ENCODE measurements around the gene BOLL. TPM values are rescaled to one million over a fixed set of nuclear protein-coding genes. Genes with fewer than 3 reads are reported as not detected.

Gene BOLL
- total RNA-seq, 6 experiments from 2014 or later: not detected

DNA sequence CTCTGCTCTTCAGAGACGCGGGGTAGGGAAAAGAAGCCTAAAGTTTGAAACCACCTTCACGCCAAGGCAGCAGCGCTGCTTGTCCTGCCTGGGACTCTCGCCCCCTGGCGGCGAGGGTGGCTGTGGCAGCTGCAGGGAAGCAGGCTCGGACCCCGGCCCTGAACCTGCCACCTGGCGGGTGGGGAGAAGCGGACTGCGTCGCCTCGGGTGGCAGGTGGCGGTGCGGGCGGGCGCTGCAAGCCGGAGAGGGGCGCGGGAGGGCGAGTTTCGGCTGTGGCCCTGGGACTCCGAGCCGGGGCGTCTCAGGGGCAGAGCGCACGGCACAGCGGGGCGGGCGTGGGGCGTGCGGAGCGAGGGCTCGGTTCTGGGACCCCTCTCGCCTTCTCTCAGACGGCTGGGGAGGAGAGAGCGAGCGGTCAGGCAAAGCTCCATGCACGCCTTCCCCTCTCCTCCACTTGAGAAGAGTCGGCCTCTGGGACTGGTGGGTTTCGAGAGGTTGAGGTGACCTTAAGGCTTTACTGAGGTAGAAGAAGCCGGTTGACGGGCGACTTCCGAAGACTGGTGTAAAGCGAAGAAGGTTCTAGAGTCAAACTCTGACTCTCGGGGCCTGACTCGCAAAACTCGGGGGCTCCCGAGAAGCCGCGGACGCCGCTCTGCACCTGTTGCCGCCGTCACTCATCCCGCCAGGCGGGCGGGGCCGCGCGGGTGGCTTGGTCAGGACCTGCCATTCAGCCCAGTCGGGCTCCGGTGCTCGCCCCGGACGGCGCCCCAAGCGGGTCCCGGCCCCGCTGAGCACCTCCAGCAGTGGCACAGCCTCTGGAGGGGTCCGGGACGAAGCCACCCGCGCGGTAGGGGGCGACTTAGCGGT is 1.1 kb upstream of the BOLL start:
- WGBS (ENCODE audit: insufficient coverage, low coverage, low lambda C conversion rate, missing lambda C conversion rate): 12% methylated on average over 19 of the region's 79 CpGs
- peak in 1 of 3 donors; percentile 58 for DNase-seq
- intact Hi-C loops (cut with DNase I): loop anchor here in 1 of 2 donors (10.0 kb wide), 1 partner anchor 241 kb away; no protein-coding TSS in a partner anchor

DNA sequence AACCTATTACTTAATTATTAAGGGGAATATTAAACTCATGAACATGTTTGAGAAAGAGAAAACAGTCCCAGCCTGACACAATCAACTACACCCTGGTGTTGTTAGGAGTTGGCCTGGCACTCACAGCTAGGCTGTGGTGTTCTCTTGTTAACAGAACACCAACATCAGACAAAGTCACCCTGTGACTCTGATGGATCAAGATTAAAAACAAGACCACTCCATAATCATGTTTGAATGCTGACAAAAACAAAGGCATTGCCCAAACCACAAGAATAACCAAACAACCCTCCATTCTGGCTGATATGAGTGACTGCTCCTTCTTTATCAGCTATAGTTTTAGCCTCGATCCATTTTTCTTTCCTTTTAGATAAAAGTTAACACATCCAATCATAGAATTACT is 3.0 kb downstream of the BOLL start:
- ATAC-seq: no peak
- TF ChIP-seq POLR2A (IDR thresholded peaks at IDR 0.05): no peak
- TF ChIP-seq, protein P1, sequence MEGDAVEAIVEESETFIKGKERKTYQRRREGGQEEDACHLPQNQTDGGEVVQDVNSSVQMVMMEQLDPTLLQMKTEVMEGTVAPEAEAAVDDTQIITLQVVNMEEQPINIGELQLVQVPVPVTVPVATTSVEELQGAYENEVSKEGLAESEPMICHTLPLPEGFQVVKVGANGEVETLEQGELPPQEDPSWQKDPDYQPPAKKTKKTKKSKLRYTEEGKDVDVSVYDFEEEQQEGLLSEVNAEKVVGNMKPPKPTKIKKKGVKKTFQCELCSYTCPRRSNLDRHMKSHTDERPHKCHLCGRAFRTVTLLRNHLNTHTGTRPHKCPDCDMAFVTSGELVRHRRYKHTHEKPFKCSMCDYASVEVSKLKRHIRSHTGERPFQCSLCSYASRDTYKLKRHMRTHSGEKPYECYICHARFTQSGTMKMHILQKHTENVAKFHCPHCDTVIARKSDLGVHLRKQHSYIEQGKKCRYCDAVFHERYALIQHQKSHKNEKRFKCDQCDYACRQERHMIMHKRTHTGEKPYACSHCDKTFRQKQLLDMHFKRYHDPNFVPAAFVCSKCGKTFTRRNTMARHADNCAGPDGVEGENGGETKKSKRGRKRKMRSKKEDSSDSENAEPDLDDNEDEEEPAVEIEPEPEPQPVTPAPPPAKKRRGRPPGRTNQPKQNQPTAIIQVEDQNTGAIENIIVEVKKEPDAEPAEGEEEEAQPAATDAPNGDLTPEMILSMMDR (IDR thresholded peaks at IDR 0.05): no peak
- WGBS (ENCODE audit: insufficient coverage, low coverage, low lambda C conversion rate, missing lambda C conversion rate): 33% methylated on average over 1 of the region's 1 CpG

More for the DNA sequence above, 1.1 kb upstream of the BOLL start:
- Histone ChIP-seq H3K4me1 (peaks cover 0 to 7% (median 0%) of the 10 kb centered on the region in 4 donors), H3K36me3 (no peaks in the 10 kb centered on the region), H3K9me3 (no peaks in the 10 kb centered on the region), H3K27ac (no peak overlapping the region), H3K4me3 (peak overlapping the region in 2 of 3 donors; percentile 16 to 35), H3K27me3 (peaks cover 0 to 17% of the 10 kb centered on the region in 2 donors)
- TF ChIP-seq POLR2A (IDR thresholded peaks at IDR 0.05): no peak
- TF ChIP-seq, protein P1 (IDR thresholded peaks at IDR 0.05): peak in 3 of 4 donors; percentile 17 to 45 (median 32)
- peak in 3 of 4 donors; percentile 41 to 46 (median 44) for ATAC-seq

DNA sequence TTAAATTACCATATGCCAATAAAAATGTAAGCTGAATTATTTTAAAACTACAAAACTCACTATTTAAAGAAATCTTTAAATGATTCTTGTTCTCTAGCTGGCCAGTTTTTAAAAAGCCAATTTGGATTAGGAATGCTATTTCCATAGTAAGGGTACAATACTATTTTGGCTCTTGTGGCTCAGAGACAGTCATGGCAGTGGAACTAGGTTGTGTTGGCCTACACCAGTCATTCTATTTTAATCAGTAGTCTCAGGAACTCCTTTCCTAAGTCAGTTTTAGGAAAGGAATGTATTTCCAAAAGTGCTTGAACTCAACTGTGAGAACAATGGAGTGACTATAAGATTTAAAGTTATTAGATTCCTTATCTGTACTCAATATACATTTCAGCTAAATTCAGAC is 5.9 kb downstream of the BOLL start:
- no peak for ATAC-seq
- no peaks in the 10 kb centered on the region for H3K27me3 ChIP-seq
- no peak for TF ChIP-seq POLR2A (IDR thresholded peaks at IDR 0.05)
- TF ChIP-seq, protein P1 (IDR thresholded peaks at IDR 0.05): no peak
- no peak for DNase-seq
- no peaks in the 10 kb centered on the region for H3K9me3 ChIP-seq
- H3K27ac ChIP-seq: no peak overlapping the region
- no peaks in the 10 kb centered on the region for H3K4me1 ChIP-seq
- intact Hi-C loops (cut with DNase I): no loop called here
- no peaks in the 10 kb centered on the region for H3K36me3 ChIP-seq
- no peak overlapping the region for H3K4me3 ChIP-seq

More for the DNA sequence above, 3.0 kb downstream of the BOLL start:
- no peak overlapping the region for H3K4me3 ChIP-seq
- peaks cover 0 to 10% of the 10 kb centered on the region in 2 donors for H3K27me3 ChIP-seq
- no peaks in the 10 kb centered on the region for H3K9me3 ChIP-seq
- no peak overlapping the region for H3K27ac ChIP-seq
- peaks cover 0 to 7% (median 0%) of the 10 kb centered on the region in 4 donors for H3K4me1 ChIP-seq
- H3K36me3 ChIP-seq: no peaks in the 10 kb centered on the region
- intact Hi-C loops (cut with DNase I): loop anchor here in 1 of 2 donors (10.0 kb wide), 1 partner anchor 237 kb away; no protein-coding TSS in a partner anchor
- DNase-seq: no peak

DNA sequence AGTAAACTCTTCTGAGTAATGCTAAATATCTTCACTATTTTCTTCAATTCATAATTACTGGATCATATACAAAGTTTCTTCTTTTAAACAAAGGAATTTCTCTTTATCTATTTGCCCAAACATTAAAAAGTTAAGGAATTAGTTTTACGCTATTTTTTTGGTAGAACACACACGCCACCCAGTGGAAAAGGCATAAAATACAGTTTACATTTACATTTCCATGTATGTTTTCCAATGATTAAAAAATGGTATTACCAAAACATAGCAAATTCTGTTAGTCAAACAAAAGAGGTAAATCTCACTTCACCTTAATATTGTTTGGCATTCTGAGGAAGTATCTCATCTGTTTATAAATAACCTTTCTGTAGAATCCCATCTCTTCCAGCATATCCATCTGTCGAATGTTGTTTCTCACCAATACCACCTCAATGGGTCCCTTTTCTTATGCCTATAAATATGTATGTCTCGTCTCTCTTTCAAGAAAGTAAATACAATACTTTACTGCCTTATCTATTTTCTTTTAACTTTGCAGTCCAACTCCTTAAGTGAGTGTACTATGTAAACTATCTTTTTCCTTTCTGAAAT is 7.2 kb downstream of the BOLL start:
- ATAC-seq: peak in 3 of 4 donors; percentile 57 to 66 (median 60)
- H3K4me3 ChIP-seq: no peak overlapping the region
- H3K27ac ChIP-seq: no peak overlapping the region
- H3K27me3 ChIP-seq: no peaks in the 10 kb centered on the region
- WGBS (ENCODE audit: insufficient coverage, low coverage, low lambda C conversion rate, missing lambda C conversion rate): 18% methylated on average over 4 of the region's 4 CpGs
- TF ChIP-seq, protein P1 (IDR thresholded peaks at IDR 0.05): peak; percentile 65 to 79 (median 74)
- TF ChIP-seq POLR2A (IDR thresholded peaks at IDR 0.05): no peak
- intact Hi-C loops (cut with DNase I): no loop called here
- H3K36me3 ChIP-seq: no peaks in the 10 kb centered on the region
- H3K9me3 ChIP-seq: no peaks in the 10 kb centered on the region
- DNase-seq: no peak
- H3K4me1 ChIP-seq: no peaks in the 10 kb centered on the region
